ENCODE data around the gene UGT3A2. TPM values are rescaled to one million over a fixed set of nuclear protein-coding genes. Genes with fewer than 3 reads are reported as not detected.
"Not testable (repeated sequence)": the region's sequence is repeated elsewhere in the genome, so short reads cannot be mapped to it uniquely, and the experiment has no call there.

UGT3A2 gene
- total RNA-seq, 2 donors from 2014 or later, result not detected

GRCh38 chr5:36028816-36029465, 37.7 kb downstream of the UGT3A2 start:
- Histone ChIP-seq H3K27me3 (no peaks in the 10 kb centered on the region), H3K27ac (no peak overlapping the region), H3K36me3 (no peaks in the 10 kb centered on the region), H3K4me3 (no peak overlapping the region), H3K4me1 (no peaks in the 10 kb centered on the region), H3K9me3 (no peaks in the 10 kb centered on the region), H3K9ac (ENCODE audit: low read depth in 2 of 2, low read length in 2 of 2) (no peak overlapping the region)
- intact Hi-C loops (cut with DNase I), result no loop called here
- TF ChIP-seq CTCF (IDR thresholded peaks at IDR 0.05), result no peak
- DNase-seq, result no peak

- Histone ChIP-seq H3K9ac (ENCODE audit: low read depth in 2 of 2, low read length in 2 of 2) (no peak overlapping the region), H3K4me3 (no peak overlapping the region), H3K27me3 (no peaks in the 10 kb centered on the region), H3K9me3 (no peaks in the 10 kb centered on the region), H3K4me1 (no peaks in the 10 kb centered on the region), H3K36me3 (no peaks in the 10 kb centered on the region), H3K27ac (no peak overlapping the region)
- TF ChIP-seq CTCF (IDR thresholded peaks at IDR 0.05), result no peak
- no peak for DNase-seq
- intact Hi-C loops (cut with DNase I), result no loop called here
Observed at GRCh38 chr5:36027711-36028110, 39.0 kb downstream of the UGT3A2 start.

GRCh38 chr5:36026706-36027465, 39.8 kb downstream of the UGT3A2 start:
- Histone ChIP-seq H3K36me3 (no peaks in the 10 kb centered on the region), H3K9me3 (no peaks in the 10 kb centered on the region), H3K4me1 (no peaks in the 10 kb centered on the region), H3K9ac (ENCODE audit: low read depth in 2 of 2, low read length in 2 of 2) (no peak overlapping the region), H3K27me3 (no peaks in the 10 kb centered on the region), H3K27ac (no peak overlapping the region), H3K4me3 (no peak overlapping the region)
- no peak for DNase-seq
- intact Hi-C loops (cut with DNase I), result no loop called here
- no peak for TF ChIP-seq CTCF (IDR thresholded peaks at IDR 0.05)

- H3K36me3 ChIP-seq; intact Hi-C loops (cut with DNase I); H3K27ac ChIP-seq; H3K27me3 ChIP-seq; H3K9ac ChIP-seq (ENCODE audit: low read depth in 2 of 2, low read length in 2 of 2); H3K9me3 ChIP-seq; H3K4me1 ChIP-seq; DNase-seq; H3K4me3 ChIP-seq: not testable (repeated sequence)
Observed at GRCh38 chr5:36022246-36022645, 44.4 kb downstream of the UGT3A2 start.

GRCh38 chr5:36019584-36019983, 47.1 kb downstream of the UGT3A2 start:
- H3K27me3 ChIP-seq; H3K9ac ChIP-seq (ENCODE audit: low read depth in 2 of 2, low read length in 2 of 2); H3K4me1 ChIP-seq; intact Hi-C loops (cut with DNase I); DNase-seq; H3K36me3 ChIP-seq; H3K27ac ChIP-seq; H3K4me3 ChIP-seq; H3K9me3 ChIP-seq: not testable (repeated sequence)

GRCh38 chr5:36017622-36018021, 49.1 kb downstream of the UGT3A2 start:
- Histone ChIP-seq H3K4me3 (no peak overlapping the region), H3K27me3 (no peaks in the 10 kb centered on the region), H3K36me3 (no peaks in the 10 kb centered on the region), H3K9ac (ENCODE audit: low read depth in 2 of 2, low read length in 2 of 2) (no peak overlapping the region), H3K4me1 (no peaks in the 10 kb centered on the region), H3K27ac (no peak overlapping the region), H3K9me3 (no peaks in the 10 kb centered on the region)
- peak; percentile 31 for DNase-seq
- TF ChIP-seq CTCF (IDR thresholded peaks at IDR 0.05), result no peak
- intact Hi-C loops (cut with DNase I), result no loop called here

Measured in colonic mucosa (tissue), 4 donors.